Esophagus squamous epithelium (tissue), 4 donors: Measurements from ENCODE around the gene TNIK.

Experiments
- POLR2A ChIP-seq, 4 donors: fragments of 450-650 bp; IDR thresholded peaks; one replicate each; pipeline ENCODE4 v1.6.1; 2017; ENCODE audit warnings: antibody characterized with exemption in 4 of 4, mild to moderate bottlenecking in 4 of 4, moderate library complexity in 3 of 4
- TF ChIP-seq, protein P1 (sequence below), 6 experiments: fragments of 450-650 bp in 4 of 6; fragments of 200-600 bp in 2 of 6; sonication (generic) in 2 of 6; IDR thresholded peaks; one replicate each; pipeline ENCODE4 v1.5.1; 2016 to 2019; ENCODE audit warnings: antibody characterized with exemption in 6 of 6, mild to moderate bottlenecking in 4 of 6, moderate library complexity in 4 of 6

DNA sequence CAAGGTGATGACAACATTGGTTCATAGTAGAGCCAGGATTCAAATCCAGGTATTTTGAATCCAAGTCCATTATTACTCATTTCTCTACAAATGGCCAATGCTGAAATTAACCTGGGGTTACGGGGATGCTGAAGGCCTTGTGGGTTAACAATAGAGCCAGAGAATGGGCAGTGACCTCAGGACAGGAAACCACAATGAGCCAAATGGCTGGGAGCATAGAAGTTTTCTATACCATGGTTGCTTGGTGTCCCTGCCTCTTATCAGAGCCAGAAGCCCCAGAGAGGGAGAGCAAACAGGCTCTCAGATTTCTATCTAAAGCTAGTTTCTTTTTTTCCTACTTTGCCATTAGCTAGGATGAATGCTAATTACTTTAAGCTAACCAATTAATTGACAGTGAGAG lies 82.3 kb downstream of the TNIK start:
- TF ChIP-seq, protein P1, sequence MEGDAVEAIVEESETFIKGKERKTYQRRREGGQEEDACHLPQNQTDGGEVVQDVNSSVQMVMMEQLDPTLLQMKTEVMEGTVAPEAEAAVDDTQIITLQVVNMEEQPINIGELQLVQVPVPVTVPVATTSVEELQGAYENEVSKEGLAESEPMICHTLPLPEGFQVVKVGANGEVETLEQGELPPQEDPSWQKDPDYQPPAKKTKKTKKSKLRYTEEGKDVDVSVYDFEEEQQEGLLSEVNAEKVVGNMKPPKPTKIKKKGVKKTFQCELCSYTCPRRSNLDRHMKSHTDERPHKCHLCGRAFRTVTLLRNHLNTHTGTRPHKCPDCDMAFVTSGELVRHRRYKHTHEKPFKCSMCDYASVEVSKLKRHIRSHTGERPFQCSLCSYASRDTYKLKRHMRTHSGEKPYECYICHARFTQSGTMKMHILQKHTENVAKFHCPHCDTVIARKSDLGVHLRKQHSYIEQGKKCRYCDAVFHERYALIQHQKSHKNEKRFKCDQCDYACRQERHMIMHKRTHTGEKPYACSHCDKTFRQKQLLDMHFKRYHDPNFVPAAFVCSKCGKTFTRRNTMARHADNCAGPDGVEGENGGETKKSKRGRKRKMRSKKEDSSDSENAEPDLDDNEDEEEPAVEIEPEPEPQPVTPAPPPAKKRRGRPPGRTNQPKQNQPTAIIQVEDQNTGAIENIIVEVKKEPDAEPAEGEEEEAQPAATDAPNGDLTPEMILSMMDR (IDR thresholded peaks at IDR 0.05) = no peak
- no peak for TF ChIP-seq POLR2A (IDR thresholded peaks at IDR 0.05)
